ENCODE data around the gene TRIM17.

DNA sequence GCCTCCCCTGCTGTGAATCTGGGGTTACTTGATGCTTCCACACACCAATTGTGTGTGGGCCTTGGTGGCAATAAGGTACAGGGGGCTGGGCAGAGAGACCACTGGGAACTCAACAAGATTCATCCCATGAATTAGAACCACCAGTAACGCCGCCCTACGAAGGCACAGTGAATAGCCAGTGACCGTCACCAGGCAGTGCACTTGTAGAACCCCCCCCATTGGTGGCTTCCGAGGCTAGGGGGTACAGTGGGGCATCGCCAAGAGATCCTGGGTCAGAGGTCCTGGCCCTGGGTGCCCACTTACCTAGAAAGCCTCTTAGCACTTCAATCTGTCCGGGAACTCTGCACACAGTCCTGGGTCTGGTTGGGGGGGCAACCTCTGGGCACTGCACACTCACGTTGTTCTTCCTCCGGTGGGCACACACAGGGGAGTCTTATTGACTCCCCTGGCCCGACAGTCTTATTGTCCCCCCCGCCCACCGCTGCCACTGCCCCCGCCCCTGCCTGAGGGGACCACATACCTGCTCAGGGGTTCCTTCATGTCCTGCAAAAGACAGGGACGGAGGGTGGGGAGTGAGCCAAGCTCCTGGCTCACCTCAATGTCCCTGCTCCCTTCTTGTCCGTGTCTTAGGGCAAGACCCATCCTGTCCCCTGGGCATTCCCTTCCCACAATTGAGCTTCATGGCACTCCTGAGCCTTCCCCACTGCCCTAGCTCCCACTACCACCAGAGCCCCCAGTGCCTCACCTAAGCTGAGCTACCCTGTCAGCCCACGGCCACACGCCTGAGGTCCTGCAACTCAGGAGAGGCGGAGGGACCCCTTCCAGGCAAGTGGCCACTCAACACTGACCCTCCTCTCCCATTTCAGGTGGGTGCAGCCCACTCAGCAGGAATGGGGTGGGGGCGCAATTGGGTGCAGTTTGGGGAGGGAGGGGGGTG lies 7.5 kb downstream of the TRIM17 start:
- TF ChIP-seq CTCF (IDR thresholded peaks at IDR 0.05; ENCODE audit: low read depth, low read length) (no peak), POLR2A (IDR thresholded peaks at IDR 0.05; ENCODE audit: extremely low read depth, insufficient read length) (no peak), MYC (IDR thresholded peaks at IDR 0.05; ENCODE audit: low read depth, low read length) (no peak)
- TF ChIP-seq, protein P1, sequence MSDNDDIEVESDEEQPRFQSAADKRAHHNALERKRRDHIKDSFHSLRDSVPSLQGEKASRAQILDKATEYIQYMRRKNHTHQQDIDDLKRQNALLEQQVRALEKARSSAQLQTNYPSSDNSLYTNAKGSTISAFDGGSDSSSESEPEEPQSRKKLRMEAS (IDR thresholded peaks at IDR 0.05; ENCODE audit: low read depth, low read length) = no peak

All from NB4 (cell line).